GM18909 (cell line): ENCODE measurements around the gene RAMP2.
"Not testable (repeated sequence)": the region's sequence is repeated elsewhere in the genome, so short reads cannot be mapped to it uniquely, and the experiment has no call there.

Experiments used
- ATAC-seq: cut with Tn5 transposase; IDR thresholded peaks from one replicate; pipeline ENCODE4 v1.9.1; 2021; ENCODE audit warnings: mild to moderate bottlenecking; ENCODE audit not compliant: unreplicated experiment, poor library complexity

The RAMP2 gene

GRCh38 chr17:42760652-42761581 lies at the start of gene RAMP2:
TSS of gene RAMP2 (plus strand) at chr17:42761227. CDS start at chr17:42761262, 35 bp downstream.
- ATAC-seq = no peak

GRCh38 chr17:42720996-42721583 lies 39.9 kb upstream of the RAMP2 start:
- ATAC-seq = no peak

GRCh38 chr17:42723636-42724035 lies 37.4 kb upstream of the RAMP2 start:
- no peak for ATAC-seq

GRCh38 chr17:42725143-42725542 lies 35.9 kb upstream of the RAMP2 start:
- no peak for ATAC-seq

- no peak for ATAC-seq
Measured at GRCh38 chr17:42740699-42741098, 20.3 kb upstream of the RAMP2 start.

GRCh38 chr17:42742916-42743315 lies 18.1 kb upstream of the RAMP2 start:
- not testable (repeated sequence) for ATAC-seq

- no peak for ATAC-seq
Measured at GRCh38 chr17:42743595-42744282, 17.3 kb upstream of the RAMP2 start.

- ATAC-seq = peak; percentile 55
Measured at GRCh38 chr17:42744283-42744805, 16.7 kb upstream of the RAMP2 start.

- peak; percentile 84 for ATAC-seq
Measured at GRCh38 chr17:42744806-42745617, 16.0 kb upstream of the RAMP2 start, which contains the start of gene EZH1. TSS of gene EZH1 (minus strand) at chr17:42745040. CDS start at chr17:42728941, 16,099 bp downstream.

- ATAC-seq = no peak
Measured at GRCh38 chr17:42748202-42748907, 12.7 kb upstream of the RAMP2 start.

GRCh38 chr17:42748908-42749798 lies 11.9 kb upstream of the RAMP2 start:
- no peak for ATAC-seq

GRCh38 chr17:42750739-42751344 lies 10.2 kb upstream of the RAMP2 start:
- no peak for ATAC-seq

GRCh38 chr17:42751628-42752027 lies 9.4 kb upstream of the RAMP2 start:
- ATAC-seq = no peak

GRCh38 chr17:42754782-42755181 lies 6.2 kb upstream of the RAMP2 start:
- no peak for ATAC-seq

- no peak for ATAC-seq
Measured at GRCh38 chr17:42759982-42760651, 910 bp upstream of the RAMP2 start.

GRCh38 chr17:42761638-42762037 lies 611 bp downstream of the RAMP2 start:
- no peak for ATAC-seq

GRCh38 chr17:42766124-42766523 lies 5.1 kb downstream of the RAMP2 start:
- no peak for ATAC-seq
